OCI-LY7 (cell line): ENCODE data around the gene PCDH9.

Experiments
- CTCF ChIP-seq: fragments of 200-600 bp; sonication (generic); conservative IDR thresholded peaks from 2 replicates; pipeline ENCODE4 v1.5.1; 2014; ENCODE audit warnings: mild to moderate bottlenecking, antibody characterized with exemption, low read length, moderate library complexity, mixed read lengths
- EZH2phosphoT487 ChIP-seq: fragments of 200-600 bp; sonication (generic); IDR thresholded peaks from 2 replicates; pipeline ENCODE4 v1.6.1; 2018; ENCODE audit warnings: low read depth, borderline replicate concordance, mild to moderate bottlenecking, mixed run types, antibody characterized with exemption, low read length, moderate library complexity, mixed read lengths

GRCh38 chr13:67223024-67223423 is 7.1 kb downstream of the PCDH9 start:
- TF ChIP-seq CTCF (no peak), EZH2phosphoT487 (no peak)
